Tibial nerve (tissue), 3 donors: Measurements from ENCODE around the gene SERTAD4.
"Not testable (repeated sequence)": the region's sequence is repeated elsewhere in the genome, so short reads cannot be mapped to it uniquely, and the experiment has no call there.

Experiments used
- POLR2A ChIP-seq, 2 donors: fragments of 450-650 bp; IDR thresholded peaks; one replicate each; pipeline ENCODE4 v1.6.1; 2017; ENCODE audit warnings: antibody characterized with exemption in 2 of 2, mild to moderate bottlenecking in 2 of 2, moderate library complexity in 2 of 2
- TF ChIP-seq, protein P1 (sequence below), 5 experiments: fragments of 200-600 bp in 3 of 5; fragments of 450-650 bp in 2 of 5; sonication (generic) in 3 of 5; IDR thresholded peaks; one replicate each; pipeline ENCODE4 v1.5.1; 2016 to 2019; ENCODE audit warnings: antibody characterized with exemption in 5 of 5, mild to moderate bottlenecking in 3 of 5, moderate library complexity in 2 of 5

DNA sequence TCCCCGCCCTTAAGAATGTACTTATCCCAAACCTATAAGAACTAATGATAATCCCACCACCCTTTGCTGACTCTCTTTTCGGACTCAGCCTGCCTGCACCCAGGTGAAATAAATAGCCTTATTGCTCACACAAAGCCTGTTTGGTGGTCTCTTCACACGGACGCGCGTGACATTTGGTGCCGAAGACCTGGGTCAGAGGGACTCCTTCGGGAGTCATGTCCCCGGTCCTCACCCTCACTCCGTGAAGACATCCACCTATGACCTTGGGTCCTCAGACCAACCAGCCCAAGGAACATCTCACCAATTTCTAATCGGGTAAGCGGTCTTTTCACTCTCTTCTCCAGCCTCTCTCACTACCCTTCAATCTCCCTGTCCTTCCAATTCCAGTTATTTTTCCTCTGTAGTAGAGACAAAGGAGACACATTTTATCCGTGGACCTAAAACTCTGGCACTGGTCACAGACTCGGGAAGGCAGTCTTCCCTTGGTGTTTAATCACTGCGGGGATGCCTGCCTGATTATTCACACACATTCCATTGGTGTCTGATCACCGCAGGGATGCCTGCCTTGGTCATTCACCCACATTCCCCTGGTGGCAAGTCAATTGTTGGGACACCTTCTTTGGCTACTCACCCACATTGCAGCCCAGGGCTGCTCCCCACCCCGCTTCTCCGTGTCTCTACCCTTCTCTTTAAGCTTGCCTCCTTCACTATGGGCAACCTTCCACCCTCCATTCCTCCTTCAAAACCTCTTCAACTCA lies 44.6 kb upstream of the SERTAD4 start:
- TF ChIP-seq, protein P1, sequence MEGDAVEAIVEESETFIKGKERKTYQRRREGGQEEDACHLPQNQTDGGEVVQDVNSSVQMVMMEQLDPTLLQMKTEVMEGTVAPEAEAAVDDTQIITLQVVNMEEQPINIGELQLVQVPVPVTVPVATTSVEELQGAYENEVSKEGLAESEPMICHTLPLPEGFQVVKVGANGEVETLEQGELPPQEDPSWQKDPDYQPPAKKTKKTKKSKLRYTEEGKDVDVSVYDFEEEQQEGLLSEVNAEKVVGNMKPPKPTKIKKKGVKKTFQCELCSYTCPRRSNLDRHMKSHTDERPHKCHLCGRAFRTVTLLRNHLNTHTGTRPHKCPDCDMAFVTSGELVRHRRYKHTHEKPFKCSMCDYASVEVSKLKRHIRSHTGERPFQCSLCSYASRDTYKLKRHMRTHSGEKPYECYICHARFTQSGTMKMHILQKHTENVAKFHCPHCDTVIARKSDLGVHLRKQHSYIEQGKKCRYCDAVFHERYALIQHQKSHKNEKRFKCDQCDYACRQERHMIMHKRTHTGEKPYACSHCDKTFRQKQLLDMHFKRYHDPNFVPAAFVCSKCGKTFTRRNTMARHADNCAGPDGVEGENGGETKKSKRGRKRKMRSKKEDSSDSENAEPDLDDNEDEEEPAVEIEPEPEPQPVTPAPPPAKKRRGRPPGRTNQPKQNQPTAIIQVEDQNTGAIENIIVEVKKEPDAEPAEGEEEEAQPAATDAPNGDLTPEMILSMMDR (IDR thresholded peaks at IDR 0.05), result not testable (repeated sequence)
- TF ChIP-seq POLR2A (IDR thresholded peaks at IDR 0.05), result not testable (repeated sequence)
